ENCODE data around the gene SELE.
"Not testable (repeated sequence)": the region's sequence is repeated elsewhere in the genome, so short reads cannot be mapped to it uniquely, and the experiment has no call there.

SELE gene

DNA sequence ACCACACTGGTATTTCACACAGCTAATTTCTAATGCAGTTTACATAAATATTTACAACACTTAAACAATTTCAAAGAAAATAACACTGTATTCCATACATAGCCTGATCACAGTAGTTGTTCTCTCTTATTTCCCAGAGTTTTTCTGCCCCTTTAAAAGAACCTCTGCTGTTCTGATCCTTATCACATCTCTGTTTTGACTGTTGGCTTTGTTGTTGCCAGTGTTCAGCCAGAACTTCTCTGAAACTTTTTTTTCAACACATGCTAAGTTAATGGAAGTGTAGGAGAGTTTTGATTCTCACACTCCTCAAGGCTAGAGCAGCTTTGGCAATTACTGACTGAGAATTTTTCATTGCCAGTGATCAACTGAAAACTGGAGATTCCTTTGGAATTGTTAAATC is 11.1 kb downstream of the SELE start:
- DNase-seq = no peak

DNA sequence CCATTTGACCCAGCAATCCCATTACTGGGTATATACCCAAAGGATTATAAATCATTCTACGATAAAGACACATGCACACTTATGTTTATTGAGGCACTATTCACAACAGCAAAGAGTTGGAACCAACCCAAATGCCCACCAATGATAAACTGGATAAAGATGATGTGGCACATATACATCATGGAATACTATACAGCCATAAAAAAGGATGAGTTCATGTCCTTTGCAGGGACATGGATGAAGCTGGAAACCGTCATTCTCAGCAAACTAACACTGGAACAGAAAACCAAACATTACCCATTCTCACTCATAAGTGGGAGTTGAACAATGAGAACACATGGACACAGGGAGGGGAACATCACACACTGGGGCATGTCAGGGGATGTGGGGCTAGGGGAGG is 18.8 kb downstream of the SELE start:
- not testable (repeated sequence) for DNase-seq

GRCh38 chr1:169713090-169713489 is 20.8 kb downstream of the SELE start:
- not testable (repeated sequence) for DNase-seq

GRCh38 chr1:169712309-169712631 is 21.6 kb downstream of the SELE start:
- no peak for DNase-seq

- peak; percentile 60 to 66 for DNase-seq
Observed at GRCh38 chr1:169711469-169712308, 22.2 kb downstream of the SELE start, which contains the start of gene SELL. Gene SELL (minus strand): TSS chr1:169711620. CDS start chr1:169711498, 122 bp downstream.

DNA sequence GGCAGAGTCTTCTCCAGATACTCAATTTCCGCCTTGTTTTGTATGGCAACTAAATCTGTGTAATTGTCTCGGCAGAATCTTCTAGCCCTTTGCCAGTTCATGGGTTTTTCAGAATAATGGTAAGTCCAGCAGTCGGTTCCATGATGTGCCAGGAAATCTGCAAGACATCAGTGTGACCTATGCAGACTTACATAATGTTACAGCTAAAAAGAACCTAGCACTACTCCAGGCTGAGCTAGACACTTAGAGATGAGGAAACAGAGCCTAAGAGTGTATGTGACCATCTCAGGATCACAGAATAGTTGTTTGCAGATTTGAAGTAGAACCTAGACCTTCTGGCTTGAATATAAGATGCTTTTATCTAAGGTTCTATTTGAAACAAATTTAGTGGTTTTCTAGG is 25.2 kb downstream of the SELE start:
- no peak for DNase-seq

DNA sequence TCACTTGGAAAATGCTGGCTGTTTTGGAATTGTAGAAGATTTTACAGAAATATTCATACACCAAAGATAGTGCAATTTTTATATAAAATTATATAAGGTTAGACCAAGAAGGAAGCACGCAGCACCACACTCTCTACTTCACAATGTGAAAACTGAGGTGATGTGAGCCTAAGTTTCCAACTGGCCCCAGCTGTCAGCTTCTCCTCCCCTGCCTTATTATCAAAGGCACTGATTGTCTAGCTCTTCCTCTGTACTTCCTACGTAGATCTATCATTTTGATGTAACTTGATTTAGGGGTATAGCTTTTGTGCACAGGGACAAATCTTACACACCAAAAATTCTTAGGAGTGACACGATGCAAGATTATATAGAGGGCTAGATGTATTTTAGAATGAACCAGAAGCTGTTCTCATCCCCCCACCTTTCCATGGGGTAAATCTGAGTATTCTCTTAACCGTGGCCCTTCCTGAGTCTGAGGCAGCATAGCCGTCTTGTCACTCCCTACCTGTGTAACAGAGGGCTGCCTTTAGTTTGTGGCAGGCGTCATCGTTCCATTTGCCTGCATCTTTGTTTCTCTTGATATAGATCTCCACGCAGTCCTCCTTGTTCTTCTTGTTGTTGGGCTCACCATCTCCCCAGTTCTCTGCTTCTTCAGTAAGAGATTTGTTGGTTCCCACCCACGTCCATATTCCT is 25.8 kb downstream of the SELE start:
- no peak for DNase-seq

- no peak for DNase-seq
Observed at GRCh38 chr1:169704797-169705196, 29.1 kb downstream of the SELE start.

DNA sequence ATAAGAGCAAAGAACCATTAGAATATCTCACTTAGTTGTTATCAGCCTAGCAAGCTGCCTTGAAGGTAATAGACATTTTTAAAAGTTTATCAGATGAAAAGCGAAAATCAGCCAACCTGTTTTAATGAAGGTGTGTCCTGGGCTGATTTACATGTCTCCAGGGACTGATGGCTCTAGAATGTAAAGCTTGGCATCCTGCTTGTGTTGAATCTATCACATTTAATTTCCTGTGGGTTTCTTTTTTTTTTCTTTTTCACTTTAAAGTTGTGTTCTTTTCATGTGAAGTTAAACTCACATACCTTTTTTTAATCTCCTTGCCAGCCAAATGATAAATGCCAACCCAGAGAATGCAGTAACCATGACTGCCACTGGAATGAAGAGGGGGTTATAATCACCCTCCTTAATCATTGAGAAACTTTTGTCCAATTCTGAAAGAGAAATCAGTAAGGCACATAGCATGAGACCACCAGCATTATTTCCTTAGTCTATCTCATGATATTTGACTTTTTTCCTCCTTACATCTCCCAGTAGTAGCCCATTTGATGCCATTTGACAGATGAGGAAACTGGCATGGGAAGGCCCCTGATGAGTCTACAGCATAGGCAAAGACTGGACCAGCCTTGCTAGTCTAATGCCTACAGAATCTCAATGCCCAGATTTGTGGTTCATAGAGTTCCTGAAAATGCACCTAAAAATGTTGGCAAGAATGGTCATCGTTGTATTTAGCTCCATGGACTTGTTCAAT is 32.4 kb downstream of the SELE start:
- no peak for DNase-seq

DNA sequence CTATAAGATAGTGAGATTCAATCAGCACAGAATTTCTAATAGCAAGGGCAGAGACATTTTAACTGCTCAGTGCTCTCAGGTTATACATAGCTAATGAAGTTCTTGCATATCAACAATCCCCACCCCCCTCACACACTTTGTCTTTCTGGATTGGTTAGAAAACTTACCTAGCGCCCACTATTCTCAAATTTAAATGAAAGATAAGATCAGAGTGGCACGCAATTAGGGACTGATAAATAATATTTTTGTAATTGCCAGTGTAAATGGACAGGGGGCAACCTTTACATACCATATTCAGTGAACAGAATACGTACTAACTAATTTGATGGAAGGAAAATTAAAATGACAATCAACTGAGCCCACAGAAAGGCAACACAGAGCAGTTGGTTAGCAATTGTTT is 34.2 kb downstream of the SELE start:
- DNase-seq = no peak

DNA sequence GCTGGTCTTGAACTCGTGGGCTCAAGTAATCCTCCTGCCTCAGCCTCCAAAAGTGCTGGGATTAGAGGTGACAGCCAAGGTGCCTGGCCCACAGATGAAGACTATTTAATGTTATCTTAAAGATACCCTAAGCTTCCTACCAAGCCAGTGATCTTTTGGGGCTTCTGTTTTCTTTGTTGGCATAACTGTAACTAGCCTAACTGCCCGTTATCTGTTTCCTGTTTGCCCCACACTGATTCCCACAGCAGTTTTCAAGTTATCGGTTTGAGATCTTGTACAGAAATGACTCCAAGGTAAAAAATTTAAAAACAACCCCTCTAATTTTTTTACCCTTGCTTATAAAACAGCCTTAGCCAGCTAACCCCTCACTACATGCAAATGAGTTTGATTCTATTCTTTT is 34.9 kb downstream of the SELE start:
- no peak for DNase-seq

GRCh38 chr1:169697755-169698154 is 36.1 kb downstream of the SELE start:
- DNase-seq = no peak

GRCh38 chr1:169696273-169697100 is 37.4 kb downstream of the SELE start:
- no peak for DNase-seq

- no peak for DNase-seq
Observed at GRCh38 chr1:169694304-169695075, 39.4 kb downstream of the SELE start.

DNA sequence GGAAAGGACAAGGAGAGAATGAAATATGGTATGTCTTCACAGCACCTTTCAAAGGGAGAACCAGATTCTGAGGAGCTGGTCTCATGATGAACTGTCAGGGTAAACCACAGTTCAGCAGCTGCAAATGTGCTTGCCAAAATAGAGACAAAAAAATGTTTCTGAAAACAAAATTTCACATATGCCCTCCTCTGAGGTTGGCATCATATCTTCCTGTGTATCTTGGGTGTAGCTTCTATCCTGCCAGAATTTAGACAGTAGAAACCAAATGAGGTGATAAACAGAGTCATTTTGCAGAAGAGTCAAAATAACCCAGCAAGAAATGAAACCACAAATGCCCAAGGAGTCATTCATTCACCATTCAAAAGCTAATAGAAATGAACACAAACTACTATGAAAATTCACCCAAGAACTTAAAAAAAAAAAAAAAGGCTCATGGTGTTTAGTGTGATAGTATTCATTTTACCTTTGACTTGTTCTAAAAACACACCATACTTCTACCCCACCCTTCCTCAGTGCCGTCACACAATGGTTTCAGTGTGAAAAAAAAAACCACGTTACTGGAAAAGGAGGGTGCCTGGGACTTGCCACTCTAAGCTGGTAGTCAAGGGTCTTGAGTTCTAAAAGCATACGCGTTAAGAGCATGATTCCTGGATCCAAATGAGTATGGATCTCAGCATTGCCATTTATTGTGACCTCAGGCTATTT is 41.0 kb downstream of the SELE start:
- no peak for DNase-seq

- DNase-seq = no peak
Observed at GRCh38 chr1:169690489-169690888, 43.4 kb downstream of the SELE start.

DNA sequence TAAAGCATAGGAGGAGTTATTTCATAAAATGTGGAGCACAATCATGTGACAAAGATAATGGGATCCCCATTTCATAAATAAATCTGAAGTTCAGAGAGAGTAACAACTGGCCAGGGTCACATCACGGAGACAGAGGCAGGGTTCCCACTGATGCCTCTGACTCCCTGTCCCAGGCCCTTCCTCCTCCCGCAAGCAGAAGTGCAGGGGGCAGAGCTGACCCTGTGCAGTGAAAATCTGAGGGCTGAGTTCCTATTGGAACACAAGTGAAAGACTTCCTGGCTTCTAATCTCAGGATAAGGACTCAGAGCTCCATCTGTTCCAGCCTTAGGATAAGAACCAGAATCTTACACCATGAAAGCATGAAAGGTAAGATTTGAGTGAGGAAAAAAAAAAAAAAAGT is 44.5 kb downstream of the SELE start:
- DNase-seq = no peak

GRCh38 chr1:169688377-169688776 is 45.5 kb downstream of the SELE start:
- DNase-seq = not testable (repeated sequence)

DNA sequence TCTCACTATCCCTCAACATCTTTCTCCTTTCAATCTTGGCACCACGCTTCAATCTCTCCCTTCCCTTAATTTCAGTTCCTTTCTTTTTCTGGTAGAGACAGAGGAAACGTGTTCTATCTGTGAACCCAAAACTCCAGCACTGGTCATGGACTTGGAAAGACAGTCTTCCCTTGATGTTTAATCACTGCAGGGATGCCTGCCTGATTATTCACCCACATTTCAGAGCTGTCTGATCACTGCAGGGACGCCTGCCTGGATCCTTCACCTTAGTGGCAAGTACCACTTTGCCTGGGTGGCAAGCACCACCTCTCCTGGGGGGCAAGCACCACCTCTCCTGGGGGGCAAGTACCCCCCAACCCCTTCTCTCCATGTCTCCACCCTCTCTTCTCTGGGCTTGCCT is 50.2 kb downstream of the SELE start:
- DNase-seq = no peak

DNA sequence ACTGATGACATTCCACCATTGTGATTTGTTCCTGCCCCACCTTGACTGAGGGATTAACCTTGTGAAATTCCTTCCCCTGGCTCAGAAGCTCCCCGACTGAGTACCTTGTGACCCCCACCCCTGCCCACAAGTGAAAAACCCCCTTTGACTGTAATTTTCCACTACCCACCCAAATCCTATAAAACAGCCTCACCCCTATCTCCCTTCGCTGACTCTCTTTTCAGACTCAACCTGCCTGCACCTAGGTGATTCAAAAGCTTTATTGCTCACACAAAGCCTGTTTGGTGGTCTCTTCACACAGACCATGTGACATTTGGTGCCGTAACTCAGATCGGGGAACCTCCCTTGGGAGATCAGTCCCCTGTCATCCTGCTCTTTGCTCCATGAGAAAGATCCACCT is 50.7 kb downstream of the SELE start:
- not testable (repeated sequence) for DNase-seq

GRCh38 chr1:169682071-169682470 is 51.8 kb downstream of the SELE start:
- DNase-seq = no peak
